K562 (cell line): ENCODE data around the gene SIGLEC11. TPM values are rescaled to one million over a fixed set of nuclear protein-coding genes. Genes with fewer than 3 reads are reported as not detected.

ENCODE experiments used
- ATF7 ChIP-seq: fragments of 450-650 bp; IDR thresholded peaks from 2 replicates; pipeline ENCODE4 v1.7.1; 2014; ENCODE audit warnings: mild to moderate bottlenecking, moderate library complexity
- BCL6 ChIP-seq: fragments of 250-450 bp; sonication (Bioruptor Pico); IDR thresholded peaks from 2 replicates; pipeline ENCODE4 v1.4.0; 2020
- HMGN3 ChIP-seq: IDR thresholded peaks from 2 replicates; pipeline ENCODE4 v1.6.1; 2011; ENCODE audit warnings: borderline replicate concordance, low read depth, mild to moderate bottlenecking, mixed read lengths, low read length; ENCODE audit not compliant: insufficient read length; ENCODE audit errors: extremely low read depth
- HOXB6 ChIP-seq: fragments of 250-450 bp; sonication (Bioruptor Pico); IDR thresholded peaks from 2 replicates; pipeline ENCODE4 v1.5.1; 2022; ENCODE audit warnings: mild to moderate bottlenecking, borderline replicate concordance
- HSF4 ChIP-seq: fragments of 250-450 bp; sonication (Bioruptor Pico); IDR thresholded peaks from 2 replicates; pipeline ENCODE4 v2.1.2; 2022; ENCODE audit warnings: mild to moderate bottlenecking, moderate library complexity, borderline replicate concordance
- KDM5B ChIP-seq: fragments of 200-600 bp; sonication (generic); IDR thresholded peaks from 2 replicates; pipeline ENCODE4 v1.6.1; 2012; ENCODE audit warnings: low read depth, mild to moderate bottlenecking, moderate library complexity, low read length, control low read depth, inconsistent platforms; ENCODE audit not compliant: insufficient replicate concordance
- OTX1 ChIP-seq: fragments of 450-650 bp; formaldehyde crosslinking; IDR thresholded peaks from 2 replicates; pipeline ENCODE4 v1.4.0; 2022; ENCODE audit warnings: mild to moderate bottlenecking
- RFX1 ChIP-seq: fragments of 450-650 bp; IDR thresholded peaks from 2 replicates; pipeline ENCODE4 v1.6.1; 2016; ENCODE audit warnings: mild to moderate bottlenecking, moderate library complexity
- SIRT6 ChIP-seq: IDR thresholded peaks from one replicate; pipeline ENCODE4 v1.6.1; 2012; ENCODE audit warnings: low read depth, mild to moderate bottlenecking, control low read depth, inconsistent platforms, low read length, moderate library complexity
- STAG1 ChIP-seq: sonication (generic); formaldehyde crosslinking; IDR thresholded peaks from 2 replicates; pipeline ENCODE4 v1.5.0; 2020; ENCODE audit warnings: missing genetic modification reagents, borderline replicate concordance
- TAF1 ChIP-seq: IDR thresholded peaks from 2 replicates; pipeline ENCODE4 v1.6.1; 2011; ENCODE audit warnings: mild to moderate bottlenecking, low read length, moderate library complexity; ENCODE audit not compliant: insufficient read depth, control insufficient read depth, severe bottlenecking; ENCODE audit errors: extremely low read depth
- TCF3 ChIP-seq: sonication (generic); formaldehyde crosslinking; IDR thresholded peaks from 2 replicates; pipeline ENCODE4 v1.4.0; 2020; ENCODE audit warnings: mild to moderate bottlenecking, missing genetic modification reagents
- ZBTB17 ChIP-seq: fragments of 450-650 bp; formaldehyde crosslinking; IDR thresholded peaks from 2 replicates; pipeline ENCODE4 v1.4.0; 2020; ENCODE audit warnings: mild to moderate bottlenecking
- ZKSCAN8 ChIP-seq: fragments of 200-800 bp; sonication (Bioruptor generic); IDR thresholded peaks from 2 replicates; pipeline ENCODE4 v1.6.1; 2016; ENCODE audit warnings: missing genetic modification characterization, missing compliant biosample characterization
- ZNF12 ChIP-seq: sonication (generic); formaldehyde crosslinking; IDR thresholded peaks from 2 replicates; pipeline ENCODE4 v1.4.0; 2020; ENCODE audit warnings: mild to moderate bottlenecking, missing genetic modification reagents
- ZNF217 ChIP-seq: sonication (generic); formaldehyde crosslinking; IDR thresholded peaks from 2 replicates; pipeline ENCODE4 v1.8.0; 2022; ENCODE audit warnings: mild to moderate bottlenecking, missing genetic modification reagents
- ZNF384 ChIP-seq: IDR thresholded peaks from 2 replicates; pipeline ENCODE4 v1.6.1; 2012; ENCODE audit warnings: low read depth, low read length, improper control_type of control experiment
- polyA plus RNA-seq, 8 experiments: library from polyadenylated mRNA; depleted of rRNA in 4 of 8; stranded (reverse) in 5 of 8; unstranded in 3 of 8; fragments of >200 nt; fragmentation: Nextera tagmentation in 2 of 8; fragmentation: Illumina TruSeq in 1 of 8; extraction: Ambion mirVana in 2 of 8; extraction: Trizol in 1 of 8; gene quantifications; 2 replicates each; pipeline versions ENCODE4 v1.2.1 to v1.2.3, GENCODE V29; 2011 to 2014; ENCODE audit warnings: inconsistent platforms in 1 of 8, missing spikeins in 1 of 8
- total RNA-seq, 7 experiments: library from RNA; depleted of rRNA in 6 of 7; stranded (reverse); fragments of >200 nt in 6 of 7; fragmentation: Illumina TruSeq in 2 of 7; extraction: Trizol in 2 of 7; gene quantifications; 2 replicates each; pipeline versions ENCODE4 v1.2.1 to v1.2.3, GENCODE V29; 2011 to 2021; ENCODE audit warnings: low replicate concordance in 1 of 7
- TF ChIP-seq, protein P1 (sequence below): IDR thresholded peaks from 2 replicates; pipeline ENCODE4 v1.6.1; 2016; ENCODE audit warnings: missing genetic modification characterization, missing compliant biosample characterization
- TF ChIP-seq, protein P2 (sequence below): fragments of 250-450 bp; sonication (Bioruptor Pico); IDR thresholded peaks from 2 replicates; pipeline ENCODE4 v1.8.0; 2022; ENCODE audit warnings: inconsistent platforms
- TF ChIP-seq, protein P3 (sequence below), 2 experiments: fragments of 450-650 bp; conservative IDR thresholded peaks; 2 replicates each; pipeline ENCODE4 v1.6.1; 2017; ENCODE audit warnings: mild to moderate bottlenecking in 2 of 2, moderate library complexity in 2 of 2

The SIGLEC11 gene
- total and polyA plus RNA-seq, 9 of the 15 experiments (the other 6 are each of a cell fraction or from before 2014, with no cell fraction given), result not detected

DNA sequence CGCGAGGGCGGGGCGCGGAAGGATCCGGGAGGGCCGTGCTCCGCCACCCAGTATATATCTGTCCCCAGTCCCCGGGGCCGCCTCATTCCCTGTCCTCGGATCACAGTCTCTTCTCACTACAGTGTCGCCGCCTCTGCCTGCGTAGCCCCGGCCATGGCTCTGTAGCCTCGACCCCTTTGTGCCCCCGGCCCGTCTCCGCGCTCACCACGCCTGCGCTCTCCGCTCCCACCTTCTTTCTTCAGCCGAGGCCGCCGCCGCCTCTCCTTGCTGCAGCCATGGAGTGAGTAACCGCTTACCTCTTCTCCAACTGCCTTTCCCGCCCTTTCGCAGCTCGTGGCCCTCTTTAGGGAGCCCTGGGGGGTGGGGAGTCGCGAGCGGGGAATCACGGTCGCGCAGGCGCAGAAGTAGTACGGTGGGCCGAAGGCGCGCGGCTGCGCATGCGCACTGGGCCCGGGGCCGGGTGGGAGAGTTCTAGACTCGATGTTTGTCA is 31.8 kb downstream of the SIGLEC11 start, which contains the start of the genes ATF5 and NUP62 (continued):
- TF ChIP-seq, protein P1, sequence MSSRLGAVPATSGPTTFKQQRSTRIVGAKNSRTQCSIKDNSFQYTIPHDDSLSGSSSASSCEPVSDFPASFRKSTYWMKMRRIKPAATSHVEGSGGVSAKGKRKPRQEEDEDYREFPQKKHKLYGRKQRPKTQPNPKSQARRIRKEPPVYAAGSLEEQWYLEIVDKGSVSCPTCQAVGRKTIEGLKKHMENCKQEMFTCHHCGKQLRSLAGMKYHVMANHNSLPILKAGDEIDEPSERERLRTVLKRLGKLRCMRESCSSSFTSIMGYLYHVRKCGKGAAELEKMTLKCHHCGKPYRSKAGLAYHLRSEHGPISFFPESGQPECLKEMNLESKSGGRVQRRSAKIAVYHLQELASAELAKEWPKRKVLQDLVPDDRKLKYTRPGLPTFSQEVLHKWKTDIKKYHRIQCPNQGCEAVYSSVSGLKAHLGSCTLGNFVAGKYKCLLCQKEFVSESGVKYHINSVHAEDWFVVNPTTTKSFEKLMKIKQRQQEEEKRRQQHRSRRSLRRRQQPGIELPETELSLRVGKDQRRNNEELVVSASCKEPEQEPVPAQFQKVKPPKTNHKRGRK (tag), result no peak
- TF ChIP-seq, protein P2, sequence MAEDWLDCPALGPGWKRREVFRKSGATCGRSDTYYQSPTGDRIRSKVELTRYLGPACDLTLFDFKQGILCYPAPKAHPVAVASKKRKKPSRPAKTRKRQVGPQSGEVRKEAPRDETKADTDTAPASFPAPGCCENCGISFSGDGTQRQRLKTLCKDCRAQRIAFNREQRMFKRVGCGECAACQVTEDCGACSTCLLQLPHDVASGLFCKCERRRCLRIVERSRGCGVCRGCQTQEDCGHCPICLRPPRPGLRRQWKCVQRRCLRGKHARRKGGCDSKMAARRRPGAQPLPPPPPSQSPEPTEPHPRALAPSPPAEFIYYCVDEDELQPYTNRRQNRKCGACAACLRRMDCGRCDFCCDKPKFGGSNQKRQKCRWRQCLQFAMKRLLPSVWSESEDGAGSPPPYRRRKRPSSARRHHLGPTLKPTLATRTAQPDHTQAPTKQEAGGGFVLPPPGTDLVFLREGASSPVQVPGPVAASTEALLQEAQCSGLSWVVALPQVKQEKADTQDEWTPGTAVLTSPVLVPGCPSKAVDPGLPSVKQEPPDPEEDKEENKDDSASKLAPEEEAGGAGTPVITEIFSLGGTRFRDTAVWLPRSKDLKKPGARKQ (CRISPR knock-in tag), result no peak
- TF ChIP-seq ATF7 (peak; percentile 58; the same call in 1 of the 2 replicates), TAF1 (peak; percentile 54), ZNF217 (CRISPR knock-in tag) (no peak), ZBTB17 (CRISPR knock-in tag) (peak; percentile 57; the same call in 1 of the 2 replicates), ZKSCAN8 (CRISPR knock-in tag) (no peak), HOXB6 (CRISPR knock-in tag) (no peak), RFX1 (no peak), BCL6 (CRISPR knock-in tag) (no peak), HMGN3 (peak; percentile 51), HSF4 (0 out of 2 replicates have a peak, but pooled peaks have one; percentile 2), STAG1 (CRISPR knock-in tag) (no peak), ZNF12 (peak; percentile 78), OTX1 (peak; percentile 84), ZNF384 (0 out of 2 replicates have a peak, but pooled peaks have one; percentile 22), TCF3 (CRISPR knock-in tag) (peak; percentile 5), SIRT6 (no peak), KDM5B (peak; percentile 60)
- TF ChIP-seq, protein P3, sequence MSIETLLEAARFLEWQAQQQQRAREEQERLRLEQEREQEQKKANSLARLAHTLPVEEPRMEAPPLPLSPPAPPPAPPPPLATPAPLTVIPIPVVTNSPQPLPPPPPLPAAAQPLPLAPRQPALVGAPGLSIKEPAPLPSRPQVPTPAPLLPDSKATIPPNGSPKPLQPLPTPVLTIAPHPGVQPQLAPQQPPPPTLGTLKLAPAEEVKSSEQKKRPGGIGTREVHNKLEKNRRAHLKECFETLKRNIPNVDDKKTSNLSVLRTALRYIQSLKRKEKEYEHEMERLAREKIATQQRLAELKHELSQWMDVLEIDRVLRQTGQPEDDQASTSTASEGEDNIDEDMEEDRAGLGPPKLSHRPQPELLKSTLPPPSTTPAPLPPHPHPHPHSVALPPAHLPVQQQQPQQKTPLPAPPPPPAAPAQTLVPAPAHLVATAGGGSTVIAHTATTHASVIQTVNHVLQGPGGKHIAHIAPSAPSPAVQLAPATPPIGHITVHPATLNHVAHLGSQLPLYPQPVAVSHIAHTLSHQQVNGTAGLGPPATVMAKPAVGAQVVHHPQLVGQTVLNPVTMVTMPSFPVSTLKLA (conservative IDR thresholded peaks at IDR 0.05), result peak in 1 of 2 experiments; percentile 50; a peak in 1 of 4 replicates
